Pulmonary artery endothelial cell (primary cell): ENCODE results near the gene GPR155. TPM values are rescaled to one million over a fixed set of nuclear protein-coding genes. Genes with fewer than 3 reads are reported as not detected.
"Not testable (repeated sequence)": the region's sequence is repeated elsewhere in the genome, so short reads cannot be mapped to it uniquely, and the experiment has no call there.

Experiments
- DNase-seq: peaks from one replicate; pipeline ENCODE4 v3.0.0-alpha.2; 2011; ENCODE audit warnings: low read depth, low spot score
- total RNA-seq: library from RNA; depleted of rRNA; stranded (reverse); fragments of >200 nt; gene quantifications from 2 replicates; pipeline ENCODE4 v1.2.3, GENCODE V29; 2014

The GPR155 gene
- total RNA-seq, 1 donor from 2014 or later = 1.9 TPM

DNA sequence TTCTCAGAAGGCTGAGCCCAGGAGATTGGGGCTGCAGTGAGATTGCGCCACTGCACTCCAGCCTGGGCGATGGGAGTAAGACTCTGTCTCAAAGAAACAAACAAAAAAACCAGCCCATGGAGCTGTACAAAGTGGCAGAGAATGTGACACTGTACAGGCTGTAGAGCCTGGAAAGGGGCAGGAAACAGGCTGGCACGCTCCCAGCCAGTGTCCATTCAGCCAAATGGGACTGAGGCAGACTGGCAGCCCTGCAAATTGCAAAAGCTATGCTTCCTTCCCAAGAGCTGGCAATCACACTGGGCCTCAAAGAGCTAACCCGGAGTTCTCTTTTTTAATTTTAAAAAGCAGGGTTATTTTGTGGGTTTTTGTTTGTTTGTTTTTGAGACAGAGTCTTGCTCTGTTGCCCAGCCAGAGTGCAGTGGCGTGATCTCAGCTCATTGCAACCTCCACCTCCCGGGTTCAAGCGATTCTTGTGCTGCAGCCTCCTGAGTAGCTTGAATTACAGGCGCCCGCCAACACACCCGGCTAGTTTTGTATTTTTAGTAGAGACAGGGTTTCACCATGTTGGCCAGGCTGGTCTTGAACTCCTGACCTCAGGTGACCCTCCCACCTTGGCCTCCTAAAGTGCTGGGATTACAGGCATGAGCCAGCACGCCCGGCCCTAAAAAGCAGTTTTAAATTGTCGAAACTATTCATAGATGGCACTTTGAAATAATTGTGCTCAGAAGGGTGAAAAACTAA, 48.5 kb downstream of the GPR155 start:
- DNase-seq = no peak

DNA sequence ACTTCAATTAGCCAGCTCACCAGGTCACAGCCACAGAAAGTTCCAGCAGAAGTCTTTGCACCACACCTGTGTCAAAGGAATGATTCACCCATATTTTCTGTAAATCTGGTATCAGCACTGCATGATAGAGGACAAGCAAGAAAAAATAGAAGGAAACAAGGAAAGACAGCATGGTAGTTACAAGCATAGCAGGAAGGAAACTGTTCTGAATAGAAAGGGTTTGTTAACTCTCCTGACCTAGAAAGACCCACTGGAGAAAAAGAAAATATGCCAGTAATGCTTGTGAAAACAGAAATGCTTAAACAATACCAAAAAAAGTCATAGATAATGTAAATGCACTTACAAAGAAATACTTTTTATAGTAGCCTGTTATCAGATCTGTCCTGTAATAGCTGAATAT, 50.5 kb downstream of the GPR155 start:
- DNase-seq = peak; percentile 13

DNA sequence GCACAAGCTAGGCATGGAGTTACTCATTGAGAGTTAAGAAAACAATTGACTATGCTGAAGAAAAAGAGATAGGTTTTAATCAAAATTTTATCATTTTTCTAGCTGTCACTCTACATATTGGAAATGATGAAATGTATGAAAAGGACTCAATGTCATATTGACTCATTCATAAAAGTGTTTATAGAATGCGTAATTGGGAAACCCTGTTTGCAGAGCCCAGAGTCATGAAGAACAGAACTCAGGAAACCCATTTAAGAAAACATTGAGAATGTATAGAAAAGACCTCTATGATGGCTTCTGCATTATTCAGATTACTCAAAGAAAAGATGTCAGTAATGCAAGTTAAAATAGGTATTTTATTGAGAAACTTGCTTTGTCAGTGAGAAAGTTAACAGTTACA, 54.9 kb downstream of the GPR155 start:
- no peak for DNase-seq

DNA sequence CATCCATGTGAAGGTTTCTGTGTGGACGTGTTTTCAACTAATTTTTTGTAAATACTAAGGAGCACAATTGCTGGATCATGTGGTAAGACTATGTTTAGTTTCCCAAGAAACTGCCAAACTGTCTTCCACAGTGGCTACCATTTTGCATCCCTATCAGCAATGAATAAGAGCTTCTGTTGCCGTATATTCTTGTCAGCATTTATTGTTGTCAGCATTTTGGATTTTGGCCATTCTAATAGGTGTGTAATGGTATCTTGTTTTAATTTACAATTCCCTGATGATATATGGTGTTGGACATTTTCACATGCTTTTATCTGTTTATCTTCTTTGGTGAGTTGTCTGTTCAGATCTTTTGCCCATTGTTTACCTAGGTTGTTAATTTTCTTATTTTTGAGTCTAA, 56.8 kb downstream of the GPR155 start:
- no peak for DNase-seq

DNA sequence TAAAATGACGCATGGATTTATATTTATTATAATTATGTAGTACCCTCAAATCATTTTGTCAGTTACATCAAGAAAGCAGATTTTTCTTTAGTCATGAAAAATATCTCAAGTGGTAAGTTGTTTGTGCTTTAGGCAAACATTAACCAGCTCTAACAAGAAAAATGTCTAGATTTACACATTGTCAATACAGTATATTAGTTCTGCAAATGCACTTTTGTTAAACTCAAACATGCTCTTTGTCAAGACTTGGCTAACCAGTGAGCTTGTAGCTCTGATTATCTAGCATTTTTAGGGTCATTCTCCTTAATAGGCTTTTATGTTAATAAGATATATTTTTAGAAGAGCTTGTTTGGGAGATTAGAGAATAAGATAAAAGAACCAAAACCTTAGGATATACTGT, 58.6 kb downstream of the GPR155 start:
- DNase-seq = no peak

DNA sequence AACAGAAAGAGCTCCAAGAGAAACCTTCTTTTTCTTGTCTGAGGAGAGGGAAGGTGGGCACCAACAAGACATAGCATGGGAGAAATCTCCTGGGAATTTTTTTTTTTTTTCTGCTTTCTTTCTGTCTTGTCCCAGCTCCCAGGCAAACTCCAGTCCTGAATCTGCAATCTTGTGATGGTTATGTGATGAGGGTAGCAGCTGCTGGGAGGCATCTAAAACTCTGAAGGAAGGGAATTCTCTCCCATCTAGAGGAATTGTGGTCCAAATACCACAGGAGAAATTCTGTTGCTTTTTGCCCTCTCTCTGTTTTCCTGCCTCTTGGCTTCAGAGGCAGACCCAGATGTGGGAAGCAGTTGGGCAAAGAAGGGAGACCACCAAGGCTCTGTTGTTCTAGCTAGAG, 74.6 kb downstream of the GPR155 start:
- no peak for DNase-seq

DNA sequence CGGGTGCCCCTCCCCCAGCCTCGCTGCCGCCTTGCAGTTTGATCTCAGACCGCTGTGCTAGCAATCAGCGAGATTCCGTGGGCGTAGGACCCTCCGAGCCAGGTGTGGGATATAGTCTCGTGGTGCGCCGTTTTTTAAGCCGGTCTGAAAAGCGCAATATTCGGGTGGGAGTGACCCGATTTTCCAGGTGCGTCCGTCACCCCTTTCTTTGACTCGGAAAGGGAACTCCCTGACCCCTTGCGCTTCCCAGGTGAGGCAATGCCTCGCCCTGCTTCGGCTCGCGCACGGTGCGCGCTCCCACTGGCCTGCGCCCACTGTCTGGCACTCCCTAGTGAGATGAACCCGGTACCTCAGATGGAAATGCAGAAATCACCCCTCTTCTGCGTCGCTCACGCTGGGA, 76.8 kb downstream of the GPR155 start:
- not testable (repeated sequence) for DNase-seq

DNA sequence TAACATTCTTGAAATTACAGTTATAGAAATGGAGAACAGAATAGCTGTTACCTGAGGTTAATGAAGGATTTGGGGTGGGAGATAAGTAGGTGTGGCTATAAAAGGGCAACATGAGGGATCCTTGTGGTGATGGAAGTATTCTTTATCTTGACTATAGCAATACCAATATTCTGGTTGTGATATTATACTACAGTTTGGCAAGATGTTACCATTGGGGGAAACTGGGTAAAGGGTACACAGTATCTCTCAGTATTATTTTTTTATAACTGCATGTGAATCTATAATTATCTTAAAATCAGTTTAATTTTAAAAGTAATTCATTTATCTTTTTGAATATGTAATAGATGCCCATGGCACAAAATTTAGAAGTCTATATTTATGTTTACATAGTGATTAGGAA, 83.2 kb downstream of the GPR155 start:
- DNase-seq = no peak

DNA sequence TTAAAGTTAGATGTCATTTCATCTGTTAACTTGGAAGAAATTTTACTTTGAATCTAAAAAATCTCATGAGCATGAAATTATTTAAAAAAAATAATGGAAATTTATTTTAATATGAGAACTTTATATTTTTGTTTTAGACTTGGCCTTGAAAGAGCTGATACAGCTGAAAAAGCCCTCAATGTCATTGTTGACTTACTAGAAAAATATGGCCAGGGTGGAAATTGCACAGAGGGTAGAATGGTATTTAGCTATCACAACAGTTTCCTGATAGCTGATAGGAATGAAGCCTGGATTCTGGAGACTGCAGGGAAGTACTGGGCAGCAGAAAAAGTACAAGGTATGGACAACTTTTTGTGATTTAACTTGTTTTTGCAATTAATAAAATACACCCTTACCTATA, 86.0 kb downstream of the GPR155 start:
- no peak for DNase-seq

DNA sequence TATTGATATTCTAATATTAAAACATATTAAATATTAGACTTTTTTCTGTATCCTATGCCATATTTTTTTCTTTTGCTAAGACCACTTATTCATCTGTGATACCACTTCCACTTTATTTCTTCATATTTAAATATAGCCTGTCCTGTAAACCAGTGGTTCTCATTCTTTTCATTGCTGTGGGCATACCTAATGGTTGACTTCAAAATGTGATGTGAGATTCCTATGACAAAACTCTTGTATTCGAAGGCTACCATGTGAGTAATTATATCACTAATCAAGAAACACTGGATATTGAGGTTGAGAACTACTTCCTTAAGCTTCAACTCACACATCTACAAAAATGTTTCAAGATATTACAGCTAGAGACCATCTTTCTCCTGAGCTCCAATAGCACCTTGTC, 87.7 kb downstream of the GPR155 start:
- DNase-seq = no peak

DNA sequence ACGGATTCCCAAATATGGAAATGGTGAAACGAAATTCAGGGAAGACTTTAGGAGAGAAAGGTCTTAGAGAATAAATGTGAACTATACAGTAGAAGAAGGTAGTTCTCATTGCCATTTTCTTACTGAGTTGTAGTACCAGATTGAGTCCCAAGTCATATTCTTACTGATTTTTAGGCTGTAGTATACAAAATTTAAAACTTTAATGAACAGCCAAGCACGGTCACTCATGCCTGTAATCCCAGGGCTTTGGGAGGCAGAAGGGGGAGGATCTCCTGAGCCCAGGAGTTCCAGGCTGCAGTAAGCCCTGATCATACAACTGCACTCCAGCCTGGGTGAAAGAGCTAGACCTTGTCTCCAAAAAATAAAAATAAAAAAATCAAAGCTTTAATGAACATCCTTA, 89.1 kb downstream of the GPR155 start:
- no peak for DNase-seq

DNA sequence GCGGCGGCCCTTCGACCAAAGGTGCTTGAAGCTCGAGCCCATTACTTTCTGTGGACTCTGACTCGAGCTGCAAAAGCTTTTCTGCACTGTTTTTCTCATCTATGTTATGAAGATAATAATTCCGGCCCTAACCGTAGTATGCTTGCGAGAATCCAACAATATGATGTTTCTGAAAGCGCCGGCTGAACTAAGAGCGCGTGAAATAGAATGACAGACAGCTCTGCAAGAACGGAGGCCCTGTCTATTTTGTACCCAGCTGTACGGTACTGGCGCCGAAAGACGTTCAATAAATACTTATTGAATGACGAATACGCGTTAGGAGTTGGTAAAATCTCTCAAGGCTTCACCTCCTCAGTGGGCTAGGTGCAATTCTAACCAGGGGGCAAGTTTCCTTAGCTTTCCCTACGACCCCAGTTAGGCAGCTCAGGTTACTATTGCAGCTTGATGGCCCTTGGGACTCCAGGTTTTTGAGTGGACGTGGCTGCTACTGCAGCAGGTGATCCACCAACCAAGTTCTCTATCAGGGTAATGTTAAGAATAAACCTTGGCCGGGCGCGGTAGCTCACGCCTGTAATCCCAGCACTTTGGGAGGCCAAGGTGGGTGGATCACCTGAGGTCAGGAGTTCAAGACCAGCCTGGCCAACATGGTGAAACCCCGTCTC, 90.7 kb downstream of the GPR155 start:
- no peak for DNase-seq

DNA sequence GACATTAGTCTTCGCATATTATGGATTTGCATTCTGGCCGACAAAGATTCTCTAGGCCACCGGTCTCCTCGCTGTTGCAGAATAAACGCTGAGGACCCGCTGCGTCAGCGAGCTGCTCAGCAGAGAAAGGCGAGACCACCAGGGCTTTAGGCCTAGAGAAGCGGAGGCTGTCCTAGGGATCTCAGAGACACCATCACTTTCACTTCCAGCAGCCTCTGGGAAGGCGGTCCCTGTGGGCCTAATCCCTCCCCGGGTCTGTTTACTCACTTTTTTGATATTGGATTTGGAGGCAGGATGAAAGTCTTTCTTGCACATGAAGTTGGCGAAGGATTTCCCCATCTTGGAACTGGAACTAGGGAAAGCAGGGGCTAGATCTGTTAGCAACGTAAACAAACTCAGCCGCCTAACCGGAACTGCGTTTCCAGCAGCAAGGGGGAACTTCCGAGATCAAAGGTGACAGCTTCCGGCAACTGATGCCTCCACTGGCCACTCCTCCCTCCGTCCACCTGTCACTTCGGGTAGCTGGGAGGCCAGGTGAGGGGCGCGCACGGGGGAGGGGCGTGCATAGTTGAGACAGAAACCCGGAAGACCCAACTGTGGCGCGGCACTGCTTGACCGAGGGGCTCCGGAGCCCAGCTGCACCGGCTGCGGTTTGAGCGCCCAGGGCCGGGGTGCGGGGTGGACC, 91.4 kb downstream of the GPR155 start, which contains the start of gene SCRN3:
TSS of gene SCRN3 (plus strand) at position 447 of the 685 bp plus-strand sequence. CDS start 2,554 bp downstream, outside the sequence.
- peak; percentile 27 for DNase-seq

DNA sequence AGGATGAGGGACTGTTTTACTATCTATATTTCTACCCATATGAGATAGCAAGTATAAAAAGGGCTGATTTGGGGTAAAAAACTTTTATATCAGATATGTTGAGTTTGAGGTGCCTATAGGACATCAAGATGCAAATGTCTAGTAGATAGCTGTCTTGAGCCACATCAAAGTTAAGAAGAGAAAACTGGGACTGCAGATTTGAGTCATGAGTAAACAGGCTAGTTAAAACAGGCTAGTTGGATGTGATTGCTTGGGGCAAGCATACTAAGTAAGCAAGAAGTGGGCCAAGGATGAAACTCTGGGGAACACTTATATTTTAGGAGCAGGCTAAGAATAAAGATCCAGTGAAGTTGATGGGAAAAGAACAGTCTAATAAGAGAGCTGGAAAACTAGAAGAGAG, 94.1 kb downstream of the GPR155 start:
- no peak for DNase-seq

DNA sequence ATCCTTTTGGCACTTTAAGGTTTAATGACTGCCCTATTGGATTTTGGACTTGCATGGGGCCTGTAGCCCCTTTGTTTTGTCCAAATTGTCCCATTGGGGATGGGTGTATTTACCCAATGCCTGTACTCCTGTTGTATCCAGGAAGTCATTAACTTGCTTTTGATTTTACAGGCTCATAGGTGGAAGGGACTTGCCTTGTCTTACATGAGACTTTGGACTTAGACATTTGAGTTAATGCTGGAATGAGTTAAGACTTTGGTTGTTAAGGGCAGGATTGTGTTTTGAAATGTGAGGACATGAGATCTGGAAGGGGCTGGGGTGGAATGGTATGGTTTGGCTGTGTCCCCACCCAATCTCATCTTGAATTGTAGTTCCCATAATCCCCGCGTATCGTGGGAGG, 96.5 kb downstream of the GPR155 start:
- not testable (repeated sequence) for DNase-seq

DNA sequence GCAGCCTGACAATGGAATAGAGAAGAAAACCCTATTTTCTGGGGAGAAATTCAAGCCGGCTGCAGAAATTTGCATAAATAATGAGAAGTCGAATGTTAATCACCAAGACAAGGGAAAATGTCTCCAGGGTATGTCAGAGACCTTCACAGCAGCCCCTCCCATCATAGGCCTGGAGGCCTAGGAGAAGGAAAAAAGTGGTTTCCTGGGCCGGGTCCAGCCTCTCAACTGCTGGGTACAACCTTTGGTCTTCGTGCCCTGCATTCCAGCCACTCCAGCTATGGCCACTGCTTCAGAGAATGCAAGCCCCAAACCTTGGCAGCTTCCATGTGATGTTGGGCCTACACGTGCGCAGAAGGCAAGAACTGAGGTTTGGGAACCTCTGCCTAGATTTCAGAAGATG, 97.3 kb downstream of the GPR155 start:
- no peak for DNase-seq

DNA sequence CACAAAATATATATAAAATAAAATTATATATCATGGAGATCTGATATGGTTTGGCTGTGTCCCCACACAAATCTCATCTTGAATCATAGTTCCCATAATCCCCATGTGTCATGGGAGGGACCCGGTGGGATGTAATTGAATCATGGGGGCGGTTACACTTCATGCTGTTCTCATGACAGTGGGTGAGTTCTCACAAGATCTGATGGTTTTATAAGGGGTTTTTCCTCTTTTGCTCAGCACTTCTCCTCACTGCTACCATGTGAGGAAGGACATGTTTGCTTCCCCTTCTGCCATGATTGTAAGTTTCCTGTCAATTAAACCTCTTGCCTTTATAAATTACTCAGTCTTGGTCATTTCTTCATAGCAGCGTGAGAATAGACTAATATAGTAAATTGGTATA, 98.1 kb downstream of the GPR155 start:
- not testable (repeated sequence) for DNase-seq

DNA sequence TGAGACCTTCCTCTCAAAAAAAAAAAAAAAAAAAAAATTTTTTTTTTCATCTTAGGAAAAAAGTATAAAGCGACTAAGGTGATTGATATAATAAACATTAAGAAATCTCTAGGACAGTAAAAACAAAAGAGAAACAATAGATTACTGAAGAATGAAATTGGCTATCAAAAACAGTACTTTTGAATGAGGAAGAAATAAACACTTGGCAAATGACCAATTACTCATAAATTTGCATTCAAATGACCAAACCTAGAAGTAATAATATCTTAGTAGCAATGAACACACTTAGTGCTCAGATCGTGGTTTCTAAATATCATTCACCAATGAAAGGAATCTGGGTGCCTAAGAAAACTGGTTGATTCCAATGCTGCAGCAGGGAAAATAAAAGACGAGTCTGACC, 101.6 kb downstream of the GPR155 start:
- no peak for DNase-seq

DNA sequence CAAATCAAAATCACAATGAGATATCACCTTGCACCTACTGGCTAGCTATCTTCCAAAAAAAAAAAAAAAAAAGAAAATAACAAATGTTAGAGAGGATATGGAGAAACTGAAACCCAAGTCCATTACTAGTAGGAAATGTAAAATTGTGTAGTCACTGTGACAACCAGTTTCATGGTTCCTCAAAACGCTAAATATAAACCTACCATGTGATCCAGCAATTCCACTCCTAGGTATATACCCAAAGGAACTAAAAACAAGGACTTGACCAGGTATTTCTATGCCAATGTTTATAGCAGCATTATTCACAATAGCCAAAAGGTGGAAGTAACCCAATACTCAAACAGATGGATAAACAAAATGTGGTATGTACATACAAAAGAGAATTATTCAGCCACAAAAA, 103.0 kb downstream of the GPR155 start:
- no peak for DNase-seq
